GM12878 (cell line): ENCODE results near the gene ZFP62. TPM values are rescaled to one million over a fixed set of nuclear protein-coding genes. Genes with fewer than 3 reads are reported as not detected.

ENCODE experiments used
- ATAC-seq: fragments of 200-7000 bp; cut with Tn5 transposase; 3 replicates; pipeline ENCODE4 v1.9.1; 2020; ENCODE audit warnings: mild to moderate bottlenecking, moderate library complexity
- BruUV-seq: library from RNA; stranded (reverse); fragments of 400-500 nt; replicated peaks from 2 replicates; lab custom pipeline; 2021; lab: Mats Ljungman, UMichigan
- CTCF ChIA-PET: fragments of 300-600 bp; sonication (Branson Sonifier 250); formaldehyde crosslinking; extraction: SDS; loops from one replicate; lab custom pipeline; 2021; ENCODE audit warnings: inconsistent platforms; lab: Yijun Ruan, JAX
- POLR2A ChIA-PET: fragments of 350-600 bp; formaldehyde crosslinking; extraction: SDS; loops from one replicate; lab custom pipeline; 2021; ENCODE audit warnings: inconsistent platforms; lab: Charles Lee
- RAD21 ChIA-PET: fragments of 300-600 bp; sonication (Branson Sonifier 250); formaldehyde crosslinking; loops from one replicate; lab custom pipeline; 2023; ENCODE audit warnings: antibody characterized with exemption; ENCODE audit not compliant: unreplicated experiment; lab: Charles Lee
- SMC1A ChIA-PET: fragments of 300-600 bp; sonication (Branson Sonifier 250); formaldehyde crosslinking; loops from one replicate; lab custom pipeline; 2023; ENCODE audit not compliant: unreplicated experiment, uncharacterized antibody; lab: Charles Lee
- DNase-seq: peaks from one replicate; pipeline ENCODE4 v3.0.0-alpha.2; 2011; ENCODE audit warnings: low read depth, low spot score
- FAIRE-seq: peaks from 3 replicates; lab custom pipeline; 2011; peaks lifted over from hg19 to GRCh38; lab: Jason Lieb, UNC
- H2AFZ ChIP-seq: 2 replicates; pipeline ENCODE4 v1.6.0; 2011; ENCODE audit warnings: low read depth, low read length, control low read depth; ENCODE audit not compliant: control insufficient read depth
- H3K27ac ChIP-seq: 2 replicates; pipeline ENCODE4 v1.5.1; 2011; ENCODE audit warnings: control low read depth; ENCODE audit not compliant: control insufficient read depth, insufficient read depth
- H3K27me3 ChIP-seq, 2 experiments: replicated peaks in 1 of 2; 2 replicates each; pipeline versions ENCODE4 v1.6.0 to v1.6.1; 2011; ENCODE audit warnings: low read length in 1 of 2; ENCODE audit not compliant: control insufficient read depth in 2 of 2, insufficient read depth in 2 of 2
- H3K36me3 ChIP-seq, 2 experiments: 2 replicates each; pipeline ENCODE4 v1.5.1; 2011; ENCODE audit warnings: low read length in 1 of 2; ENCODE audit not compliant: control insufficient read depth in 2 of 2, insufficient read depth in 2 of 2
- H3K4me1 ChIP-seq: 2 replicates; pipeline ENCODE4 v1.6.1; 2011; ENCODE audit warnings: mild to moderate bottlenecking, low read length, moderate library complexity, mixed read lengths; ENCODE audit not compliant: control insufficient read depth, insufficient read depth
- H3K4me2 ChIP-seq: 2 replicates; pipeline ENCODE4 v1.6.0; 2011; ENCODE audit warnings: control low read depth; ENCODE audit not compliant: control insufficient read depth, insufficient read depth
- H3K4me3 ChIP-seq: fragments of 200-600 bp; sonication (generic); 2 replicates; pipeline ENCODE4 v1.5.1; 2016
- H3K79me2 ChIP-seq: 2 replicates; pipeline ENCODE4 v1.6.0; 2011; ENCODE audit warnings: low read length; ENCODE audit not compliant: control insufficient read depth, insufficient read depth
- H3K9ac ChIP-seq: 2 replicates; pipeline ENCODE4 v1.8.0; 2011; ENCODE audit warnings: low read length, control low read depth, mixed read lengths; ENCODE audit not compliant: control insufficient read depth, insufficient read depth
- H3K9me3 ChIP-seq: replicated peaks from 3 replicates; pipeline ENCODE4 v1.5.1; 2011; ENCODE audit warnings: mild to moderate bottlenecking, low read length; ENCODE audit not compliant: control insufficient read depth, insufficient read depth
- H4K20me1 ChIP-seq: 2 replicates; pipeline ENCODE4 v1.6.0; 2011; ENCODE audit not compliant: control insufficient read depth, insufficient read depth
- ATF2 ChIP-seq: IDR thresholded peaks from 2 replicates; pipeline ENCODE4 v1.6.1; 2012; ENCODE audit warnings: low read length, inconsistent platforms
- ATF7 ChIP-seq: fragments of 450-650 bp; IDR thresholded peaks from 2 replicates; pipeline ENCODE4 v1.6.1; 2016; ENCODE audit warnings: low read depth, mild to moderate bottlenecking
- BHLHE40 ChIP-seq, 2 experiments: fragments of 450-650 bp in 1 of 2; IDR thresholded peaks; 2 replicates each; pipeline ENCODE4 v1.6.1; 2011 to 2017; ENCODE audit warnings: low read depth in 2 of 2, borderline replicate concordance in 1 of 2, improper control_type of control experiment in 1 of 2, low read length in 1 of 2, mild to moderate bottlenecking in 1 of 2
- CHD1 ChIP-seq: IDR thresholded peaks from 2 replicates; pipeline ENCODE4 v1.6.1; 2012; ENCODE audit warnings: low read depth, low read length, improper control_type of control experiment
- CHD2 ChIP-seq: IDR thresholded peaks from 2 replicates; pipeline ENCODE4 v1.6.1; 2011; ENCODE audit warnings: low read depth, low read length, improper control_type of control experiment, borderline replicate concordance
- DPF2 ChIP-seq: fragments of 450-650 bp; IDR thresholded peaks from 2 replicates; pipeline ENCODE4 v1.6.1; 2017; ENCODE audit warnings: mild to moderate bottlenecking
- FOXM1 ChIP-seq: IDR thresholded peaks from 2 replicates; pipeline ENCODE4 v1.6.1; 2012; ENCODE audit warnings: low read depth, mild to moderate bottlenecking, inconsistent platforms, low read length, moderate library complexity
- IKZF1 ChIP-seq: fragments of 450-650 bp; conservative IDR thresholded peaks from 2 replicates; pipeline ENCODE4 v1.6.1; 2017; ENCODE audit warnings: antibody characterized with exemption, mild to moderate bottlenecking
- KDM1A ChIP-seq: fragments of 200-600 bp; sonication (generic); IDR thresholded peaks from 2 replicates; pipeline ENCODE4 v1.6.1; 2016; ENCODE audit warnings: borderline replicate concordance
- NBN ChIP-seq: fragments of 450-650 bp; IDR thresholded peaks from 2 replicates; pipeline ENCODE4 v1.6.1; 2016
- NFIC ChIP-seq: IDR thresholded peaks from 2 replicates; pipeline ENCODE4 v1.6.1; 2012; ENCODE audit warnings: low read depth, mild to moderate bottlenecking, inconsistent platforms, low read length, moderate library complexity
- NKRF ChIP-seq: fragments of 450-650 bp; conservative IDR thresholded peaks from 2 replicates; pipeline ENCODE4 v1.6.1; 2017; ENCODE audit warnings: mild to moderate bottlenecking, moderate library complexity
- POLR2AphosphoS2 ChIP-seq: IDR thresholded peaks from 2 replicates; pipeline ENCODE4 v1.6.1; 2011; ENCODE audit warnings: low read depth, mild to moderate bottlenecking, low read length, improper control_type of control experiment, moderate library complexity
- RAD21 ChIP-seq: IDR thresholded peaks from 2 replicates; pipeline ENCODE4 v1.6.1; 2011; ENCODE audit warnings: mild to moderate bottlenecking, low read depth, low read length, moderate library complexity; ENCODE audit not compliant: insufficient read depth
- RELB ChIP-seq: fragments of 450-650 bp; IDR thresholded peaks from 2 replicates; pipeline ENCODE4 v1.6.1; 2017; ENCODE audit warnings: low read depth, mild to moderate bottlenecking, moderate library complexity
- SIX5 ChIP-seq: IDR thresholded peaks from 2 replicates; pipeline ENCODE4 v1.6.1; 2011; ENCODE audit warnings: mild to moderate bottlenecking, low read depth, low read length, moderate library complexity; ENCODE audit not compliant: severe bottlenecking
- USF1 ChIP-seq: IDR thresholded peaks from 2 replicates; pipeline ENCODE4 v1.6.1; 2011; ENCODE audit warnings: borderline replicate concordance, low read depth, mild to moderate bottlenecking, moderate library complexity, mixed read lengths, low read length; ENCODE audit not compliant: insufficient read depth; ENCODE audit errors: extremely low read length
- ZNF24 ChIP-seq: fragments of 450-650 bp; IDR thresholded peaks from 2 replicates; pipeline ENCODE4 v1.6.1; 2017; ENCODE audit warnings: antibody characterized with exemption, mild to moderate bottlenecking
- whole genome bisulfite sequencing: methylation state at CpG from one replicate; pipeline ENCODE4 v1.1.6; 2016; ENCODE audit warnings: low lambda C conversion rate; ENCODE audit not compliant: insufficient replicate concordance, insufficient coverage; ENCODE audit errors: missing lambda C conversion rate; 5-methylcytosine and 5-hydroxymethylcytosine counted together
- in situ Hi-C: fragments of 300-500 bp; cut with MboI; formaldehyde crosslinking; loops from 9 replicates; pipeline ENCODE4 v1.14.3; 2018; ENCODE audit warnings: mixed read lengths
- intact Hi-C: fragments of 100-400 bp; cut with micrococcal nuclease; formaldehyde crosslinking; loops from one replicate; pipeline ENCODE4 v1.14.2; 2022; ENCODE audit not compliant: unreplicated experiment
- polyA plus RNA-seq, 11 experiments: library from polyadenylated mRNA; depleted of rRNA in 4 of 11; unstranded in 6 of 11; stranded (reverse) in 5 of 11; fragments of >200 nt; fragmentation: Nextera tagmentation in 4 of 11; fragmentation: Illumina TruSeq in 1 of 11; extraction: Ambion mirVana in 4 of 11; extraction: Trizol in 1 of 11; gene quantifications; 1 replicate in 1 of 11; 2 replicates in 10 of 11; pipeline versions ENCODE4 v1.2.1 to v1.2.3, GENCODE V29; 2011 to 2016; ENCODE audit warnings: inconsistent platforms in 2 of 11, missing spikeins in 2 of 11, low read depth in 1 of 11
- total RNA-seq, 4 experiments: library from RNA; depleted of rRNA in 3 of 4; stranded (reverse); fragments of >200 nt in 3 of 4; fragmentation: Illumina TruSeq in 1 of 4; extraction: Trizol in 1 of 4; gene quantifications; 2 replicates each; pipeline versions ENCODE4 v1.2.1 to v1.2.3, GENCODE V29; 2013 to 2021

Gene ZFP62
- total and polyA plus RNA-seq, 10 of the 15 experiments (the other 5 are each of a cell fraction or from before 2014, with no cell fraction given): 9.2 to 39.7 (median 21.1) TPM

- SMC1A ChIA-PET: interaction anchor here (1.0 to 1.7 kb wide), 6 partner anchors 7 to 329 kb away, joined by 3 to 16 read pairs (median 3); no protein-coding TSS in a partner anchor
- H3K27me3 ChIP-seq: no peaks in the 10 kb centered on the region
- no peak overlapping the region for H3K4me3 ChIP-seq
- H3K9me3 ChIP-seq: no peaks in the 10 kb centered on the region
- intact Hi-C loops: no loop called here
- peak overlapping the region; percentile 19; the same call in 1 of the 2 replicates for H3K9ac ChIP-seq
- RAD21 ChIA-PET: interaction anchor here (0.8 to 1.9 kb wide), 3 partner anchors 10 to 41 kb away, joined by 3 to 19 read pairs (median 4); partner anchors contain the start of gene ZFP62
- no peaks in the 10 kb centered on the region for H3K79me2 ChIP-seq
- H3K4me1 ChIP-seq: peaks cover 41% of the 10 kb centered on the region
- no peak for DNase-seq
- POLR2A ChIA-PET: interaction anchor here (0.9 to 1.8 kb wide), 5 partner anchors 9 to 39 kb away, joined by 3 to 30 read pairs (median 5); no protein-coding TSS in a partner anchor
- H2AFZ ChIP-seq: peak overlapping the region; percentile 70
- peak; percentile 85 for FAIRE-seq
- whole genome bisulfite sequencing: 0% methylated on average over 3 of the region's 3 CpGs
- peak overlapping the region; percentile 79 for H3K27ac ChIP-seq
- no peaks in the 10 kb centered on the region for H4K20me1 ChIP-seq
- H3K36me3 ChIP-seq: no peaks in the 10 kb centered on the region
- CTCF ChIA-PET: interaction anchor here (1.0 to 1.7 kb wide), 2 partner anchors 10 to 12 kb away, joined by 4 to 10 read pairs; no protein-coding TSS in a partner anchor
- H3K4me2 ChIP-seq: peak overlapping the region; percentile 82
- in situ Hi-C loops: loop anchor here (25.0 kb wide), 1 partner anchor 1009 kb away; the partner anchor contains the start of genes MGAT4B and SQSTM1
- peak; percentile 69 for ATAC-seq
- no TSS peak for BruUV-seq
- TF ChIP-seq USF1 (no peak), NFIC (peak; percentile 54; the same call in 1 of the 2 replicates), CHD2 (no peak), DPF2 (peak; percentile 31; the same call in 1 of the 2 replicates), SIX5 (no peak), RAD21 (no peak), CHD1 (no peak), FOXM1 (0 out of 2 replicates have a peak, but pooled peaks have one; percentile 28), ZNF24 (no peak), NKRF (no peak), BHLHE40 (IDR thresholded peaks at IDR 0.05; ENCODE audit: borderline replicate concordance in 1 of 2, low read depth in 2 of 2, low read length in 1 of 2) (peak; percentile 33 to 45; a peak in 2 of 4 replicates), IKZF1 (peak; percentile 42; the same call in 1 of the 2 replicates), POLR2AphosphoS2 (no peak), KDM1A (no peak), ATF2 (no peak; the same call in 1 of the 2 replicates), ATF7 (peak; percentile 32; the same call in 1 of the 2 replicates), RELB (peak; percentile 68; the same call in 1 of the 2 replicates), NBN (peak; percentile 51; the same call in 1 of the 2 replicates)
Observed at GRCh38 chr5:180820788-180821321, 40.2 kb downstream of the ZFP62 start.
